IMR-90 (cell line): Measurements from ENCODE around the gene PPP6R1. TPM values are rescaled to one million over a fixed set of nuclear protein-coding genes. Genes with fewer than 3 reads are reported as not detected.

Experiments used
- ATAC-seq: fragments of 200-7000 bp; cut with Tn5 transposase; 2 replicates; pipeline ENCODE4 v1.9.1; 2020; ENCODE audit warnings: low read depth, mild to moderate bottlenecking, moderate library complexity
- BruUV-seq: library from RNA; stranded (reverse); fragments of 400-500 nt; replicated peaks from 2 replicates; lab custom pipeline; 2021; lab: Mats Ljungman, UMichigan
- CTCF ChIA-PET: fragments of 300-600 bp; formaldehyde crosslinking; extraction: SDS; loops from one replicate; lab custom pipeline; 2021; ENCODE audit warnings: antibody characterized with exemption; lab: Yijun Ruan, JAX
- POLR2A ChIA-PET: fragments of 300-600 bp; sonication (Branson Sonifier 250); formaldehyde crosslinking; loops from one replicate; lab custom pipeline; 2022; ENCODE audit warnings: antibody characterized with exemption; ENCODE audit not compliant: unreplicated experiment; lab: Charles Lee
- DNase-seq: peaks from one replicate; pipeline ENCODE4 v3.0.0; 2013
- H2AFZ ChIP-seq: replicated peaks from 2 replicates; pipeline ENCODE3; 2013; ENCODE audit warnings: low read length, mild to moderate bottlenecking; ENCODE audit not compliant: poor library complexity
- H2AK5ac ChIP-seq: 2 replicates; pipeline ENCODE4 v1.6.1; 2013; ENCODE audit warnings: low read depth, low read length, inconsistent platforms
- H2AK9ac ChIP-seq: replicated peaks from 2 replicates; pipeline ENCODE3; 2013; ENCODE audit warnings: mild to moderate bottlenecking, low read depth, low read length, moderate library complexity; ENCODE audit not compliant: poor library complexity
- H2BK120ac ChIP-seq: 2 replicates; pipeline ENCODE4 v1.6.1; 2013; ENCODE audit warnings: low read depth, low read length, inconsistent platforms
- H2BK15ac ChIP-seq: 3 replicates; pipeline ENCODE4 v1.6.1; 2013; ENCODE audit warnings: low read depth, low read length, inconsistent platforms
- H2BK20ac ChIP-seq: 2 replicates; pipeline ENCODE4 v1.6.1; 2013; ENCODE audit warnings: low read depth, mild to moderate bottlenecking, inconsistent platforms, low read length, moderate library complexity
- H2BK5ac ChIP-seq: 2 replicates; pipeline ENCODE4 v1.6.1; 2013; ENCODE audit warnings: mild to moderate bottlenecking, low read depth, low read length, inconsistent platforms; ENCODE audit not compliant: poor library complexity, severe bottlenecking
- H3K14ac ChIP-seq: replicated peaks from 2 replicates; pipeline ENCODE4 v1.6.1; 2013; ENCODE audit warnings: low read depth, low read length, inconsistent platforms
- H3K18ac ChIP-seq: 2 replicates; pipeline ENCODE4 v1.6.1; 2013; ENCODE audit warnings: low read depth, low read length, control low read depth
- H3K23ac ChIP-seq: 2 replicates; pipeline ENCODE4 v1.6.1; 2013; ENCODE audit warnings: low read depth, low read length, inconsistent platforms
- H3K27ac ChIP-seq: 2 replicates; pipeline ENCODE4 v1.5.1; 2013; ENCODE audit warnings: mild to moderate bottlenecking, control low read depth, low read length; ENCODE audit not compliant: insufficient read depth
- H3K27me3 ChIP-seq: 2 replicates; pipeline ENCODE4 v1.6.1; 2013; ENCODE audit warnings: low read length; ENCODE audit not compliant: control insufficient read depth, insufficient read depth
- H3K36me3 ChIP-seq: 2 replicates; pipeline ENCODE4 v1.6.1; 2013; ENCODE audit warnings: low read length, mixed read lengths; ENCODE audit not compliant: control insufficient read depth, insufficient read depth
- H3K4ac ChIP-seq: 2 replicates; pipeline ENCODE4 v1.6.1; 2013; ENCODE audit warnings: low read depth, low read length, inconsistent platforms
- H3K4me1 ChIP-seq: 2 replicates; pipeline ENCODE4 v1.6.1; 2013; ENCODE audit warnings: low read length, mixed read lengths; ENCODE audit not compliant: control insufficient read depth, insufficient read depth
- H3K4me2 ChIP-seq: 2 replicates; pipeline ENCODE4 v1.6.1; 2013; ENCODE audit warnings: low read depth, mild to moderate bottlenecking, control low read depth, low read length, moderate library complexity
- H3K4me3 ChIP-seq: 2 replicates; pipeline ENCODE4 v1.5.1; 2013; ENCODE audit warnings: low read depth, mild to moderate bottlenecking, control low read depth, low read length, moderate library complexity; ENCODE audit not compliant: insufficient read depth
- H3K56ac ChIP-seq: 2 replicates; pipeline ENCODE4 v1.6.1; 2013; ENCODE audit warnings: low read length, inconsistent platforms; ENCODE audit not compliant: insufficient read depth; ENCODE audit errors: extremely low read depth
- H3K79me1 ChIP-seq, 2 experiments: 2 replicates each; pipeline ENCODE4 v1.6.1; 2013; ENCODE audit warnings: low read length in 2 of 2, inconsistent platforms in 1 of 2, low read depth in 1 of 2
- H3K9ac ChIP-seq: 2 replicates; pipeline ENCODE4 v1.6.1; 2013; ENCODE audit warnings: low read depth, low read length, control low read depth
- H3K9me1 ChIP-seq: 2 replicates; pipeline ENCODE4 v1.6.1; 2013; ENCODE audit warnings: low read length, inconsistent platforms; ENCODE audit not compliant: insufficient read depth
- H3K9me3 ChIP-seq: 2 replicates; pipeline ENCODE4 v1.6.1; 2013; ENCODE audit warnings: low read length; ENCODE audit not compliant: control insufficient read depth, insufficient read depth
- H4K20me1 ChIP-seq: 2 replicates; pipeline ENCODE4 v1.6.1; 2013; ENCODE audit warnings: low read length, inconsistent platforms; ENCODE audit not compliant: insufficient read depth
- H4K5ac ChIP-seq: 2 replicates; pipeline ENCODE4 v1.6.1; 2013; ENCODE audit warnings: mild to moderate bottlenecking, low read depth, low read length, control low read depth
- H4K8ac ChIP-seq, 2 experiments: 2 replicates each; pipeline ENCODE4 v1.6.1; 2013; ENCODE audit warnings: low read depth in 2 of 2, low read length in 2 of 2, control low read depth in 1 of 2, inconsistent platforms in 1 of 2
- H4K91ac ChIP-seq: 2 replicates; pipeline ENCODE4 v1.6.1; 2013; ENCODE audit warnings: low read depth, low read length, inconsistent platforms; ENCODE audit not compliant: insufficient read depth
- CEBPB ChIP-seq: IDR thresholded peaks from 2 replicates; pipeline ENCODE4 v1.6.1; 2012; ENCODE audit warnings: low read depth, low read length, improper control_type of control experiment
- CHD1 ChIP-seq: IDR thresholded peaks from 2 replicates; pipeline ENCODE4 v1.6.1; 2012; ENCODE audit warnings: low read depth, low read length, improper control_type of control experiment
- CTCF ChIP-seq: conservative IDR thresholded peaks from 2 replicates; pipeline ENCODE4 v1.5.1; 2012; ENCODE audit warnings: mild to moderate bottlenecking, low read depth, low read length, improper control_type of control experiment
- ELK1 ChIP-seq: fragments of 150-350 bp; IDR thresholded peaks from 2 replicates; pipeline ENCODE4 v1.6.1; 2016; ENCODE audit warnings: low read depth, mild to moderate bottlenecking, low read length, moderate library complexity, borderline replicate concordance
- FOS ChIP-seq: fragments of 150-350 bp; IDR thresholded peaks from 2 replicates; pipeline ENCODE4 v1.6.1; 2016; ENCODE audit warnings: low read depth, low read length
- MAZ ChIP-seq: IDR thresholded peaks from 2 replicates; pipeline ENCODE4 v1.6.1; 2012; ENCODE audit warnings: low read depth, mild to moderate bottlenecking, low read length, improper control_type of control experiment, moderate library complexity, borderline replicate concordance
- NFE2L2 ChIP-seq: fragments of 150-350 bp; IDR thresholded peaks from 2 replicates; pipeline ENCODE4 v1.6.1; 2016; ENCODE audit warnings: low read depth, mild to moderate bottlenecking, low read length
- POLR2A ChIP-seq: IDR thresholded peaks from 2 replicates; pipeline ENCODE4 v1.6.1; 2012; ENCODE audit warnings: mild to moderate bottlenecking, low read depth, low read length
- RAD21 ChIP-seq: IDR thresholded peaks from 2 replicates; pipeline ENCODE4 v1.6.1; 2012; ENCODE audit warnings: low read length, improper control_type of control experiment
- RCOR1 ChIP-seq: IDR thresholded peaks from 2 replicates; pipeline ENCODE4 v1.6.1; 2012; ENCODE audit warnings: mild to moderate bottlenecking, low read length, improper control_type of control experiment; ENCODE audit not compliant: insufficient replicate concordance
- RFX5 ChIP-seq: IDR thresholded peaks from 2 replicates; pipeline ENCODE4 v1.8.0; 2012; ENCODE audit warnings: low read depth, mild to moderate bottlenecking, low read length, moderate library complexity
- SMC3 ChIP-seq: fragments of 150-350 bp; IDR thresholded peaks from 2 replicates; pipeline ENCODE4 v1.6.1; 2016; ENCODE audit warnings: low read depth, mild to moderate bottlenecking, antibody characterized with exemption, low read length, moderate library complexity
- USF2 ChIP-seq: fragments of 150-350 bp; IDR thresholded peaks from 2 replicates; pipeline ENCODE4 v1.6.1; 2017; ENCODE audit warnings: mild to moderate bottlenecking, antibody characterized with exemption, low read length, low read depth
- WGBS, 2 experiments: methylation state at CpG; one replicate each; pipeline versions ENCODE4 v1.1.5 to v1.1.7; 2013; ENCODE audit warnings: missing lambda C conversion rate in 2 of 2; ENCODE audit not compliant: insufficient read length in 1 of 2; ENCODE audit errors: extremely low coverage in 2 of 2; 5-methylcytosine and 5-hydroxymethylcytosine counted together
- dilution Hi-C: fragments of 300-500 bp; cut with HindIII; formaldehyde crosslinking; loops from one replicate; pipeline ENCODE4 v1.14.3; 2018; ENCODE audit warnings: low sequenced_read_pairs; ENCODE audit not compliant: unreplicated experiment
- in situ Hi-C: fragments of 300-500 bp; cut with MboI; formaldehyde crosslinking; loops from 3 replicates; pipeline ENCODE4 v1.14.3; 2019; ENCODE audit warnings: low sequenced_read_pairs, inconsistent platforms, mixed read lengths
- intact Hi-C: fragments of 100-400 bp; cut with micrococcal nuclease; formaldehyde crosslinking; loops from 2 replicates; pipeline ENCODE4 v1.10.0; 2022
- polyA plus RNA-seq, 3 experiments: library from polyadenylated mRNA; depleted of rRNA; stranded (reverse); fragments of >200 nt; gene quantifications; 2 replicates each; pipeline ENCODE4 v1.2.3, GENCODE V29; 2012; ENCODE audit warnings: low replicate concordance in 1 of 3
- total RNA-seq: library from RNA; depleted of rRNA; stranded (reverse); fragments of >200 nt; gene quantifications from 2 replicates; pipeline ENCODE4 v1.2.3, GENCODE V29; 2012

The PPP6R1 gene
- total and polyA plus RNA-seq, 2 of the 4 experiments (the other 2 are of a cell fraction): 19.9 to 50.2 TPM

- H3K4ac ChIP-seq: no peak overlapping the region
- H2AFZ ChIP-seq: no peak overlapping the region
- H3K27ac ChIP-seq: no peak overlapping the region
- 92% methylated on average over 5 of the region's 10 CpGs; no CpG with 5 or more reads in 1 of the 2 experiments for WGBS, 2 experiments
- no peak overlapping the region for H3K14ac ChIP-seq
- no peak overlapping the region for H3K9ac ChIP-seq
- ChIA-PET POLR2A (no interaction called here), CTCF (no interaction called here)
- H3K9me1 ChIP-seq: no peaks in the 10 kb centered on the region
- no peaks in the 10 kb centered on the region for H3K9me3 ChIP-seq
- DNase-seq (no peak), ATAC-seq (no peak)
- no peaks in the 10 kb centered on the region for H3K79me1 ChIP-seq
- no peak overlapping the region for H4K8ac ChIP-seq
- H3K56ac ChIP-seq: no peak overlapping the region
- H2BK15ac ChIP-seq: no peak overlapping the region
- no TSS peak for BruUV-seq
- H2BK5ac ChIP-seq: no peak overlapping the region
- H3K23ac ChIP-seq: no peak overlapping the region
- no peaks in the 10 kb centered on the region for H4K20me1 ChIP-seq
- no peak overlapping the region for H4K91ac ChIP-seq
- no peak overlapping the region for H3K4me3 ChIP-seq
- no peaks in the 10 kb centered on the region for H3K4me1 ChIP-seq
- no peak overlapping the region for H3K18ac ChIP-seq
- peaks cover 39% of the 10 kb centered on the region for H3K36me3 ChIP-seq
- H4K5ac ChIP-seq: no peak overlapping the region
- no peak overlapping the region for H2AK5ac ChIP-seq
- H3K27me3 ChIP-seq: no peaks in the 10 kb centered on the region
- H2BK20ac ChIP-seq: no peak overlapping the region
- dilution Hi-C loops (no loop called here), intact Hi-C loops (loop anchor here (5.0 to 10.0 kb wide), 2 partner anchors 87 to 155 kb away; partner anchors contain the start of genes RPL28 and TNNT1), in situ Hi-C loops (loop anchor here (10.0 to 25.0 kb wide), 2 partner anchors 85 to 337 kb away; partner anchors contain the start of genes CCDC106, RPL28, TMEM238 and ZNF580)
- H3K4me2 ChIP-seq: no peak overlapping the region
- TF ChIP-seq POLR2A: no peak
- TF ChIP-seq SMC3: no peak
- no peak for TF ChIP-seq CHD1
- no peak for TF ChIP-seq ELK1
- no peak for TF ChIP-seq FOS
- TF ChIP-seq RCOR1: no peak
- TF ChIP-seq RFX5: no peak
- no peak for TF ChIP-seq RAD21
- TF ChIP-seq CTCF: no peak
- TF ChIP-seq MAZ: no peak
- TF ChIP-seq NFE2L2: no peak
- no peak for TF ChIP-seq USF2
- TF ChIP-seq CEBPB: no peak
- no peak overlapping the region for H2BK120ac ChIP-seq
- H2AK9ac ChIP-seq: no peak overlapping the region
Observed at GRCh38 chr19:55299991-55300390, 41.2 kb upstream of the PPP6R1 start.
